Spleen (tissue), 7 donors: ENCODE results near the gene CEP112.

ENCODE experiments used
- POLR2A ChIP-seq, 3 donors: fragments of 450-650 bp; IDR thresholded peaks; one replicate each; pipeline ENCODE4 v1.5.1; 2017; ENCODE audit warnings: antibody characterized with exemption in 3 of 3, mild to moderate bottlenecking in 1 of 3
- POLR2AphosphoS5 ChIP-seq, 3 donors: sonication (generic); formaldehyde crosslinking; IDR thresholded peaks; one replicate each; pipeline ENCODE4 v1.5.1; 2017; ENCODE audit warnings: antibody characterized with exemption in 3 of 3
- TF ChIP-seq, protein P1 (sequence below), 11 experiments: fragments of 200-600 bp in 7 of 11; fragments of 450-650 bp in 4 of 11; sonication (generic) in 4 of 11; IDR thresholded peaks in 8 of 11; conservative IDR thresholded peaks in 3 of 11; 1 replicate in 7 of 11; 2 replicates in 4 of 11; pipeline versions ENCODE4 v1.4.0 to v1.8.0; 2016 to 2021; ENCODE audit warnings: antibody characterized with exemption in 11 of 11, inconsistent platforms in 4 of 11, mild to moderate bottlenecking in 1 of 11
- donor health status: DM: no; HTN: no; CAD: no; lungs with moderate emphysema.
- donor health status: DM: no; HTN: no; CAD: no.
- donor health status: DM: no; HTN: no; CAD: no.

DNA sequence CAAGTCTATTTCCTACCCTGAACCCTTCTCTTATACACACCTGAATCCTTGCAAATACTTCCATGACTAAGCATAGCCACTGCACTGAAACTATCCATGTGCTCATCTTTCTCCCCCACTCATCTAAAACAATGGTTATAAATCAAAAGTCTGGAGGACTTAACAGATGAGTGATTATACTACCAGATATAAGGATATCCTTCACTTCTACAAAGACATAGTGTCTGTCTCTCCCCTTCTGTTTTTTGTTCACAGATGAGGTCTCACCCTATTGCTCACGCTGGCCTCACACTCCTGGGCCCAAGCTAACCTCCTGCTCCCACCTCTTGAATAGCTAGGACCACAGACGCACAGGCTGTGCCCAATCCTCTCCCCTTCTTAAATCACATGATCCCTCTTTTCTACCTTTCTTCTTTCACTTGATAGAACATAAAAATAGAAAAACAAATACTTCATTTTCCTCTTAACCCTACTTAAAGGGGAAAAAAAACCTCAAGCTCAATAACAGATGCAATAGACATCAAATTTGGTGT is 19.2 kb downstream of the CEP112 start:
- TF ChIP-seq POLR2AphosphoS5 (IDR thresholded peaks at IDR 0.05), result no peak
- TF ChIP-seq POLR2A (IDR thresholded peaks at IDR 0.05), result no peak
- TF ChIP-seq, protein P1, sequence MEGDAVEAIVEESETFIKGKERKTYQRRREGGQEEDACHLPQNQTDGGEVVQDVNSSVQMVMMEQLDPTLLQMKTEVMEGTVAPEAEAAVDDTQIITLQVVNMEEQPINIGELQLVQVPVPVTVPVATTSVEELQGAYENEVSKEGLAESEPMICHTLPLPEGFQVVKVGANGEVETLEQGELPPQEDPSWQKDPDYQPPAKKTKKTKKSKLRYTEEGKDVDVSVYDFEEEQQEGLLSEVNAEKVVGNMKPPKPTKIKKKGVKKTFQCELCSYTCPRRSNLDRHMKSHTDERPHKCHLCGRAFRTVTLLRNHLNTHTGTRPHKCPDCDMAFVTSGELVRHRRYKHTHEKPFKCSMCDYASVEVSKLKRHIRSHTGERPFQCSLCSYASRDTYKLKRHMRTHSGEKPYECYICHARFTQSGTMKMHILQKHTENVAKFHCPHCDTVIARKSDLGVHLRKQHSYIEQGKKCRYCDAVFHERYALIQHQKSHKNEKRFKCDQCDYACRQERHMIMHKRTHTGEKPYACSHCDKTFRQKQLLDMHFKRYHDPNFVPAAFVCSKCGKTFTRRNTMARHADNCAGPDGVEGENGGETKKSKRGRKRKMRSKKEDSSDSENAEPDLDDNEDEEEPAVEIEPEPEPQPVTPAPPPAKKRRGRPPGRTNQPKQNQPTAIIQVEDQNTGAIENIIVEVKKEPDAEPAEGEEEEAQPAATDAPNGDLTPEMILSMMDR (IDR thresholded peaks at IDR 0.05 in 8 of 11, conservative IDR thresholded peaks at IDR 0.05 in 3 of 11), result no peak
